HG02970 (cell line): ENCODE results near the gene GOLGA6L10.
"Not testable (repeated sequence)": the region's sequence is repeated elsewhere in the genome, so short reads cannot be mapped to it uniquely, and the experiment has no call there.

Source experiments
- ATAC-seq: cut with Tn5 transposase; IDR thresholded peaks from one replicate; pipeline ENCODE4 v1.9.1; 2021; ENCODE audit warnings: mild to moderate bottlenecking, moderate library complexity, moderate number of reproducible peaks; ENCODE audit not compliant: unreplicated experiment, low FRiP score

GOLGA6L10 gene

GRCh38 chr15:82343851-82344250, 5.4 kb downstream of the GOLGA6L10 start:
- not testable (repeated sequence) for ATAC-seq

- ATAC-seq: not testable (repeated sequence)
Observed at GRCh38 chr15:82342632-82343374, 6.5 kb downstream of the GOLGA6L10 start.

- not testable (repeated sequence) for ATAC-seq
Observed at GRCh38 chr15:82338573-82338972, 10.7 kb downstream of the GOLGA6L10 start.

- not testable (repeated sequence) for ATAC-seq
Observed at GRCh38 chr15:82338053-82338452, 11.2 kb downstream of the GOLGA6L10 start.

- not testable (repeated sequence) for ATAC-seq
Observed at GRCh38 chr15:82337051-82337450, 12.2 kb downstream of the GOLGA6L10 start.

- ATAC-seq: not testable (repeated sequence)
Observed at GRCh38 chr15:82336180-82336647, 13.1 kb downstream of the GOLGA6L10 start.

- not testable (repeated sequence) for ATAC-seq
Observed at GRCh38 chr15:82335006-82335405, 14.3 kb downstream of the GOLGA6L10 start.

- ATAC-seq: not testable (repeated sequence)
Observed at GRCh38 chr15:82334554-82334932, 14.7 kb downstream of the GOLGA6L10 start.

GRCh38 chr15:82333603-82334553, 15.4 kb downstream of the GOLGA6L10 start:
- ATAC-seq: not testable (repeated sequence)

- ATAC-seq: not testable (repeated sequence)
Observed at GRCh38 chr15:82332711-82333602, 16.3 kb downstream of the GOLGA6L10 start.

- not testable (repeated sequence) for ATAC-seq
Observed at GRCh38 chr15:82331576-82332304, 17.5 kb downstream of the GOLGA6L10 start.

GRCh38 chr15:82330921-82331320, 18.4 kb downstream of the GOLGA6L10 start:
- ATAC-seq: not testable (repeated sequence)

- ATAC-seq: not testable (repeated sequence)
Observed at GRCh38 chr15:82329039-82329438, 20.2 kb downstream of the GOLGA6L10 start.

GRCh38 chr15:82327372-82327771, 21.9 kb downstream of the GOLGA6L10 start:
- ATAC-seq: not testable (repeated sequence)

GRCh38 chr15:82326896-82327295, 22.4 kb downstream of the GOLGA6L10 start:
- not testable (repeated sequence) for ATAC-seq

- ATAC-seq: not testable (repeated sequence)
Observed at GRCh38 chr15:82325646-82326045, 23.6 kb downstream of the GOLGA6L10 start.

- not testable (repeated sequence) for ATAC-seq
Observed at GRCh38 chr15:82324831-82325230, 24.4 kb downstream of the GOLGA6L10 start.

- ATAC-seq: not testable (repeated sequence)
Observed at GRCh38 chr15:82322488-82322887, 26.8 kb downstream of the GOLGA6L10 start.

GRCh38 chr15:82320861-82321260, 28.4 kb downstream of the GOLGA6L10 start:
- ATAC-seq: not testable (repeated sequence)
